GM12875 (cell line): ENCODE data around the gene SPON2.

Source experiments
- H3K4me3 ChIP-seq: one replicate; pipeline ENCODE4 v1.5.1; 2011; ENCODE audit warnings: low read depth, low read length, control low read depth
- CTCF ChIP-seq: IDR thresholded peaks from 2 replicates; pipeline ENCODE4 v1.5.1; 2011; ENCODE audit warnings: low read depth, mild to moderate bottlenecking, control low read depth, inconsistent platforms, low read length, moderate library complexity, borderline replicate concordance; ENCODE audit not compliant: insufficient read depth

Gene SPON2

GRCh38 chr4:1196421-1197183 lies 24.2 kb upstream of the SPON2 start:
- no peak for TF ChIP-seq CTCF
- no peak overlapping the region for H3K4me3 ChIP-seq

- TF ChIP-seq CTCF, result no peak
- H3K4me3 ChIP-seq, result no peak overlapping the region
These were observed 23.6 kb upstream of the SPON2 start for GRCh38 chr4:1195891-1196401.

- TF ChIP-seq CTCF, result no peak
- H3K4me3 ChIP-seq, result no peak overlapping the region
These were observed 22.8 kb upstream of the SPON2 start for GRCh38 chr4:1195109-1195671.

GRCh38 chr4:1194010-1194900 lies 21.9 kb upstream of the SPON2 start:
- TF ChIP-seq CTCF, result no peak
- no peak overlapping the region for H3K4me3 ChIP-seq

GRCh38 chr4:1193206-1194009 lies 21.0 kb upstream of the SPON2 start:
- TF ChIP-seq CTCF, result no peak
- no peak overlapping the region for H3K4me3 ChIP-seq

- no peak for TF ChIP-seq CTCF
- H3K4me3 ChIP-seq, result no peak overlapping the region
These were observed 20.3 kb upstream of the SPON2 start for GRCh38 chr4:1192493-1193205.
